WERI-Rb-1 (cell line): ENCODE measurements around the gene GRIP1.

Source experiments
- DNase-seq: peaks from one replicate; pipeline ENCODE4 v3.0.0-alpha.2; 2020
- H3K27ac ChIP-seq: fragments of 250-450 bp; sonication (Bioruptor Pico); 2 replicates; pipeline ENCODE4 v1.5.1; 2020; ENCODE audit warnings: mild to moderate bottlenecking, moderate library complexity
- H3K27me3 ChIP-seq: fragments of 250-450 bp; sonication (Bioruptor Pico); 2 replicates; pipeline ENCODE4 v1.5.1; 2021; ENCODE audit warnings: mild to moderate bottlenecking, low read depth, moderate library complexity; ENCODE audit not compliant: insufficient read depth, severe bottlenecking
- H3K36me3 ChIP-seq: fragments of 250-450 bp; sonication (Bioruptor Pico); 2 replicates; pipeline ENCODE4 v1.5.1; 2020; ENCODE audit warnings: mild to moderate bottlenecking, moderate library complexity
- H3K4me3 ChIP-seq: 2 replicates; pipeline ENCODE4 v1.5.1; 2011; ENCODE audit warnings: low read depth, mild to moderate bottlenecking, control low read depth, low read length
- H3K9me3 ChIP-seq: fragments of 250-450 bp; sonication (Bioruptor Pico); 2 replicates; pipeline ENCODE4 v1.5.1; 2021; ENCODE audit warnings: mild to moderate bottlenecking, moderate library complexity; ENCODE audit not compliant: severe bottlenecking
- TF ChIP-seq, protein P1 (sequence below): IDR thresholded peaks from 2 replicates; pipeline ENCODE4 v1.5.1; 2011; ENCODE audit warnings: low read depth, mild to moderate bottlenecking, control low read depth, inconsistent platforms, low read length

GRIP1 gene

DNA sequence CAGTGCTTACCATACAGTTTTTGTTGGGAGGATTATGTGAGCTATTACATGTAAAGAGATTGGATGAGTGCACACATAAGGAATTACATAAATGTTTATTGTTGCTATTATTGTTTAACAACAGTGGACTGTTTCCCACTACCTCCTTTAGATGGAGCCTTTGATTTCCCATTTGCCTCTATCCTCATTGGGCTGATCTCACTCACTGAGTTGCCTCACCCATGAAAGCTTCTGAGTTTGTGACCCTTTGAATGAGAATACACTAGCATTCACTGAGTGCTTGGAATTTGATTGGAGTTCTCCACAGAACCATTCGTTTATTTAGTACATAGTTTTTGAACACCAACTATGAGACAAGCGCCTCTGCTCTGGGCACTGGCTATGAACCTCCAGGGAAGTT lies 255.6 kb downstream of the GRIP1 start:
- Histone ChIP-seq H3K4me3 (no peak overlapping the region), H3K27ac (no peak overlapping the region), H3K9me3 (no peaks in the 10 kb centered on the region), H3K36me3 (no peaks in the 10 kb centered on the region; the same call in 1 of the 2 replicates), H3K27me3 (no peaks in the 10 kb centered on the region)
- no peak for DNase-seq
- TF ChIP-seq, protein P1, sequence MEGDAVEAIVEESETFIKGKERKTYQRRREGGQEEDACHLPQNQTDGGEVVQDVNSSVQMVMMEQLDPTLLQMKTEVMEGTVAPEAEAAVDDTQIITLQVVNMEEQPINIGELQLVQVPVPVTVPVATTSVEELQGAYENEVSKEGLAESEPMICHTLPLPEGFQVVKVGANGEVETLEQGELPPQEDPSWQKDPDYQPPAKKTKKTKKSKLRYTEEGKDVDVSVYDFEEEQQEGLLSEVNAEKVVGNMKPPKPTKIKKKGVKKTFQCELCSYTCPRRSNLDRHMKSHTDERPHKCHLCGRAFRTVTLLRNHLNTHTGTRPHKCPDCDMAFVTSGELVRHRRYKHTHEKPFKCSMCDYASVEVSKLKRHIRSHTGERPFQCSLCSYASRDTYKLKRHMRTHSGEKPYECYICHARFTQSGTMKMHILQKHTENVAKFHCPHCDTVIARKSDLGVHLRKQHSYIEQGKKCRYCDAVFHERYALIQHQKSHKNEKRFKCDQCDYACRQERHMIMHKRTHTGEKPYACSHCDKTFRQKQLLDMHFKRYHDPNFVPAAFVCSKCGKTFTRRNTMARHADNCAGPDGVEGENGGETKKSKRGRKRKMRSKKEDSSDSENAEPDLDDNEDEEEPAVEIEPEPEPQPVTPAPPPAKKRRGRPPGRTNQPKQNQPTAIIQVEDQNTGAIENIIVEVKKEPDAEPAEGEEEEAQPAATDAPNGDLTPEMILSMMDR: no peak

DNA sequence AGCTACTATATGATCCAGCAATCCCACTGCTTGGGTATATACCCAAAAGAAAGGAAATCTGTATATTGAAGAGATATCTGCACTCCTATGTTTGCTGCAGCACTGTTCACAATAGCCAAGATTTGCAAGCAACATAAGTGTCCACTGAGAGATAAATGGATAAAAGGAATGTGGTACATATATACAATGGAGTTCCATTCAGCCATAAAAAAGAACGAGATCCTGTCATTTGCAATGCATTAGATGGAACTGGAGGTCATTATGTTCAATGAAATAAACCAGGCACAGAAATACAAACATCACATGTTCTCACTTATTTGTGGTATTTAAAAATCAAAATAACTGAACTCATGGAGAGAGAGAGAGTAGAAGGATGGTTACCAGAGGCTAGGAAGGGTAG lies 260.0 kb downstream of the GRIP1 start:
- Histone ChIP-seq H3K4me3 (no peak overlapping the region), H3K9me3 (no peaks in the 10 kb centered on the region), H3K36me3 (no peaks in the 10 kb centered on the region; the same call in 1 of the 2 replicates), H3K27me3 (no peaks in the 10 kb centered on the region), H3K27ac (no peak overlapping the region)
- TF ChIP-seq, protein P1: no peak
- DNase-seq: no peak

DNA sequence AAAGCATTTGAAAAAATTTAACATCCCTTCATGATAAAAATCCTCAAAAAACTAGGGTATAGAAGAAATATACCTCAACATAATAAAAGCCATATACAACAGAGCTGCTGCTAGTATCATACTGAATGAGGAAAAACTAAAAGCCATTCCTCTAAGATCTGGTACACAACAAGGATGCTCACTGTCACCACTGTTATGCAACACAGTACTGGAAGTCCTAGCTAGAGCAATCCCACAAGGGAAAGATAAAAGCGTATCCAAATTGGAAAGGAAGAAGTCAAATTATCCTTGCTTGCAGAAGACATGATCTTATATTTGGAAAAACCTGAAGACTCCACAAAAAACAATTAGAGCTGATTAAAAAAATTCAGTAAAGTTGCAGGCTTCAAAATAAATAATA lies 261.7 kb downstream of the GRIP1 start:
- TF ChIP-seq, protein P1: no peak
- H3K27ac ChIP-seq: no peak overlapping the region
- no peak overlapping the region for H3K4me3 ChIP-seq
- H3K9me3 ChIP-seq: no peaks in the 10 kb centered on the region
- no peaks in the 10 kb centered on the region; the same call in 1 of the 2 replicates for H3K36me3 ChIP-seq
- H3K27me3 ChIP-seq: no peaks in the 10 kb centered on the region
- no peak for DNase-seq

DNA sequence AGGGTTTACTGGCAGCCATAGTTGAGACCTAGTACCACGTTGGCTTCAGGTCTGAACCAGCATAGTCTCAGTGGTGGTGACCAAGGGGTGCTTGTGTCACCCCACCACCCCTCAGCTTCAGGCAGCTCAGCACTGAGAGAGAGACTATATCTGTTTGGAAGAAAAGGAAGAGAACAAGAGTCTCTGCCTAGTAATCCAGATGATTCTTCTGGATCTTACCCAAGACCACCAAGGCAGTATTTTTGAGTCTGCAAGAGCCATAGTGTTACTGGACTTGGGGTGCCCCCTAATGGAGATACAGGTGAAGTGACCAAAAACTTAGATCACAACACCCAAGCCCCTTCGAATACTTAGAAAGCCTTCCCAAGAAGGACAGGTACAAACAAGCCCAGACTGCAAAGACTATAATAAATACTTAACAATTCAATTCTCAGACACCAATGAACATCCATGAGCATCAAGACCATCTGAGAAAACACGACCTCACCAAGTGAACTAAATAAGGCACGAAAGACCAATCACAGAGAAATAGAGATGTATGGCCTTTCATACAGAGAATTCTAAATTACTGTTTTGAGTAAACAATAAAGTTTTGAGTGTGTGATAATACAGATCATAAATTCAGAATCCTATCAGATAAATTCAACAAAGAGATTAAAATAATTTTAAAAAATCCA lies 269.5 kb downstream of the GRIP1 start:
- Histone ChIP-seq H3K4me3 (no peak overlapping the region), H3K36me3 (0 out of 2 replicates have a peak, but pooled peaks cover 6% of the 10 kb centered on the region), H3K27me3 (no peaks in the 10 kb centered on the region), H3K27ac (no peak overlapping the region), H3K9me3 (no peaks in the 10 kb centered on the region)
- TF ChIP-seq, protein P1: peak; percentile 72
- DNase-seq: peak; percentile 42

DNA sequence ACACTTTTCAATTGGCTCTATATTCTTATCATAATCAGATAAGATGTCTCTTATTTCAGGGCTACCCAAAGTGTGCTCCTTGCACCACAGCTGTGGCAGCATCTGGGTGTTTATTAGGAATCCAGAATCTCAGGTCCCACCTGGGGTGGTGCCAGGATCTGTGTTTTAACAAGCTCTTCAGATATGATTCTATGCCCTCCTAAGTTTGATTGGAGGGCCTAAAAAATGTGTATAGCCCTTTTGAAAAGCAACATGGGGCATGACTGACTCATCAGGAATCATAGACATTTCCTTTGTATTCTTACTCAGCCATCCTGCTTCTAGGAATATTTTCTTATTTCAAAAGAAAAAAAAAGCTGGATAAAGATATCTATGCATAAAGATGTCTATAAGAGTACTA lies 273.5 kb downstream of the GRIP1 start:
- TF ChIP-seq, protein P1: no peak
- H3K9me3 ChIP-seq: no peaks in the 10 kb centered on the region
- no peak overlapping the region for H3K4me3 ChIP-seq
- H3K36me3 ChIP-seq: 0 out of 2 replicates have a peak, but pooled peaks cover 6% of the 10 kb centered on the region
- no peak for DNase-seq
- H3K27me3 ChIP-seq: no peaks in the 10 kb centered on the region
- no peak overlapping the region for H3K27ac ChIP-seq

DNA sequence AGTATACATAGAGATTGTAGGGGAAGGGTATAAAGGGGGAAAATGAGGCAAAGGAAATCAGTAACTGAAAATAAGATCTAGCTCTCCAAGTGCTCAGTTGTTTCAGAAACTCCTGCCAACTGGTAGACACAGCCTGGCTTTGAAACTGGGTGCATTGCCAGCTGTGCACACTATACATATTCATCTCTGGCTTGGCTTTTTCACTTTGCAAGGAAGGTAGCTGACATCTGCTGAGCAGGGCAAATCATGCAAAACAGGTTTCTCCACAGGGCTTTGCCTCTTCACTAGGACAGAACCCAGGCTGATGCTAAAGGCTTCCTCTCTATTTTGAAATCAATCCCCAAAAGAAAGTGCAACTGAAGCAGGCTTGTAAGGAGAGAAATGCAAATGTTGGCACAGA lies 275.1 kb downstream of the GRIP1 start:
- H3K27me3 ChIP-seq: no peaks in the 10 kb centered on the region
- H3K36me3 ChIP-seq: 0 out of 2 replicates have a peak, but pooled peaks cover 6% of the 10 kb centered on the region
- TF ChIP-seq, protein P1: no peak
- H3K4me3 ChIP-seq: no peak overlapping the region
- no peaks in the 10 kb centered on the region for H3K9me3 ChIP-seq
- DNase-seq: no peak
- H3K27ac ChIP-seq: no peak overlapping the region
